GM18873 (cell line): ENCODE measurements around the gene BMAL1.
A peak's percentile ranks its signal among the peaks of the same experiment; 100 is the strongest.

Experiments used
- ATAC-seq: cut with Tn5 transposase; IDR thresholded peaks from one replicate; pipeline ENCODE4 v1.9.1; 2021; ENCODE audit warnings: mild to moderate bottlenecking, moderate library complexity, moderate number of reproducible peaks; ENCODE audit not compliant: unreplicated experiment, low FRiP score

Gene BMAL1

DNA sequence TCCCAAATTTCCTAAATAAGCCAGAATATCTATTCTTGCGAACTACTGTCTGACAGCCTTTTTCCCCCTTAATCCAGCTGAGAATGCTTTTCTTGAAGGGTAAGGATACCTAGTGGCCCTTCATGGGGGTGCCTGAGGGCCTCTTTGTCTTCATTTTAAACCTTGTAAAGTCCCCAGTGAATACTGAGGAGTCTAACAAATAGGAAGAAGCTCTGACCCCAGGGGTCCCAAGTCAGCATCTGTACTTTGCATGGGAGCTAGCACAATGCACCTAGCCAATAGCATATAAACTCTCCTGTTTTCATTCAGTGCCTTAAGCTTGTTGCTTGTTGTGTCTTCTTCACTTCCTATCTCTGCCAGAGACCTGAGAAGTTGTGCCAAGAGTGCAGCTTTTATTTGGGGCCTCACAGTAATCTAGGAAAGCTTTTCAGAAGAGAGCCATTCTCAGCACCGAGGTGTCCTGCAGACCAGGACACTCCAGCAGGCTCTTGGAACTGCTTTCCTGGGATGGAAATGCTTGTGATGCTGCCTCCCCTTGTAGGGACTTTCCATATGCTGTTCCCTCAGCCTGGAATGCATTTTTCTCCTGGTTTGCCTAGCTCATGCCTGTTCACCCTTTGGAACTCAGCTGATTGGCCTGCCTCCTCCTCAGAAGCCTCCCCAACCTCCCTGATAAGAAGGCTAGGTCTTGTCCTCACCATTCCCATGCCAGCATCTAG is 37.2 kb downstream of the BMAL1 start:
- ATAC-seq, result no peak

DNA sequence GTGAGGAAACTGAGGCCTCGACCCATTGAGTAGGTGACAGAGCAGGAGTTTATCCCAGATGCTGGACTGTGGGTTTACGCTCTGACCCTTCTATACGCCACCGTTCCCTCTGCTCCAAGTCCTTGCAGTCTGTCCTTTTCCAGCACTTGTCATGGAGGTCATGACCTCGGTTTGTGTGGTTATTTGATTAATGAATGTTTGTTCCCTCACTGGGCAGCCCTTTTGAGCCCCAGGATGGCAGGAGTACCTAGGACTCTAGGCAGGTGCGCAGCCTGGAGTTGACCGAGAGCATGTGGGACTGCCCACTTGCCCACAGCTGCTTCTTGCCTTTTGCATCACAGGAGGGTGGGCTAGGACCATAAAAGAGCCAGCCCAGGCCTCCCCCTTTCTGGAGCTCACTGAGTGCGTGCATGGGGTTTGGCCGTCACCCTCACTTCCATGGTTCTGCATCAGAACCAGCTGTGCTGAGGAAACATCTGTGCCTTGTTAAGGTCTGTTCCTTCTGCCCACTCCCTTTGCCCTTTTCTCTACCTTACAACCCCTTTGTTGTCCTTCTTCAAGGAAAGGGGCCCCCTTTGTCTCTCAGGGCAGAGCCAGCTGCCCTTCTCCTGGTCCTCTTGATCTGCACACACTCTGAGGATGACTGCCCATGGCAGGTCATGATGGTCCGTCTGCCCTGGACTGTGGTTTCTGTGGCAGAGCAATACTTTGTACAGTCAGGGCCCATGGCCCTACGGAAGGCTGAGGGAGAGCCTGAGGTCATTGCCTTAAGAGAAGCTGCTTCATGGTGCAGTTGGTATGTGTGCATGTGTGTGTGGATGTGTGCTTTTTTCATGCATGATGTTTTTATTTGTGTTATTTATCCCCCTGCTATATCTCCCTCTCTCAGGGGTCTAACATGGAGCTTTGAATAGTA is 38.2 kb downstream of the BMAL1 start:
- ATAC-seq, result no peak

GRCh38 chr11:13316528-13316961 is 39.0 kb downstream of the BMAL1 start:
- ATAC-seq, result peak; percentile 50

GRCh38 chr11:13317293-13318080 is 39.9 kb downstream of the BMAL1 start:
- no peak for ATAC-seq

- peak; percentile 79 for ATAC-seq
These were observed 41.1 kb downstream of the BMAL1 start for GRCh38 chr11:13318498-13319295.

GRCh38 chr11:13320688-13321087 is 43.1 kb downstream of the BMAL1 start:
- ATAC-seq, result no peak

DNA sequence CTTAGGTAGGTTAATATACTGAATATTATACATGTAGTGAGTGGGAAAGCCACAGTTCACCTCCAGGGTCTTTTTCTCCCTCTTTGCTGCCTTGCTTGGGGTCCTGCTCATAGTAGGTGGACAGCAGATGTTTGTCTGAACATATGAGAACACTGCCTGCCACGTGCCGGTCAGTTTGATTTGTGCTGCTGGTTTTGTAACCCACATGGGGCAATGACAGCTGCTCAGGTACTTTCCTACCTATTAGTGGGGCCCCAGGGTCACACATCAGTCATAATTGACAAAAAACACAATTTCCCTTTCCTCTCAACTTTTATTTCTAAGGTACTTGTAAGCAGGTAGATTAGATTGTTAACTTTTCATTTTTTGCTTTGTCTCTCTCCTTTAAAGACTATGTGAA is 43.8 kb downstream of the BMAL1 start:
- ATAC-seq, result no peak

DNA sequence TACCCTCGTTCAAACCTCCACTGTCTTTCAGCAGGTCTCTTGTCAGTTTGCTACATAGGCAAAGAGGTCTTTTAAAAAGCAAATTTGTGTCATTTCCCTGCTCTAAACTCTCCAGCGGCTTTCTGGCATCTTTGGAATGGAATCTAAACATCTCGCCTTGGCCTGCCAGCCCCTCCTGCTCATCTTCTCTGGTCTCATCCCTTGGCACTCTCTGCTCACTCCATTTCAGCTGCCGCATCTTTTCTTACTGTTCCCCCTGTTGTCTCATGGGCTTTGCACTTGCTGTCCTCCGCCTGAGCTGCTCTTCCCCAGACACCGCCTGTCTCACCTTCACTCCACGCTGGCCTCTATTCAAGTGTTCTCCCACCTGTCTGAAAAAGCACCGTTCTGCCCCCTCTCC is 46.6 kb downstream of the BMAL1 start:
- ATAC-seq, result no peak

GRCh38 chr11:13324709-13325108 is 47.1 kb downstream of the BMAL1 start:
- ATAC-seq, result no peak

DNA sequence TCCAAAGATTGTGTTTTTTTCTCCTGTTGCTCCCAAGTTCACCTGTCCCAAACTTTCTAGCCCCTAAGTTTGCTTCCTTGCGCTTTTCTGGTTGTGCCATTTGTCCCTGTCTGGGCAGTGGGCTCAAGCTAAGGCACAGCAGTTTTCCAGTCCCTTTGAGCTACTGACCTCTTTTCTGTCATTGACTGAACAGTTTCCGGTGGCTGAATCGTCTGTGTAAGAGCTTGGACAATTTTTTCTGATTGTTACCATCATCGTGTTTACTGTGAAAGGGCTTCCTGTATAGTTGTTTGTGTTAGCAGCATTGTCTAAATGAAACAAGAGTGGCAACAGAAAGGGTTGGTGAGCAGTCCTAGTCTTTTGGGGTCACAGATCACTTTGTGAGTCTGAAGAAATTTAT is 49.8 kb downstream of the BMAL1 start:
- no peak for ATAC-seq

GRCh38 chr11:13328286-13328685 is 50.7 kb downstream of the BMAL1 start:
- no peak for ATAC-seq

DNA sequence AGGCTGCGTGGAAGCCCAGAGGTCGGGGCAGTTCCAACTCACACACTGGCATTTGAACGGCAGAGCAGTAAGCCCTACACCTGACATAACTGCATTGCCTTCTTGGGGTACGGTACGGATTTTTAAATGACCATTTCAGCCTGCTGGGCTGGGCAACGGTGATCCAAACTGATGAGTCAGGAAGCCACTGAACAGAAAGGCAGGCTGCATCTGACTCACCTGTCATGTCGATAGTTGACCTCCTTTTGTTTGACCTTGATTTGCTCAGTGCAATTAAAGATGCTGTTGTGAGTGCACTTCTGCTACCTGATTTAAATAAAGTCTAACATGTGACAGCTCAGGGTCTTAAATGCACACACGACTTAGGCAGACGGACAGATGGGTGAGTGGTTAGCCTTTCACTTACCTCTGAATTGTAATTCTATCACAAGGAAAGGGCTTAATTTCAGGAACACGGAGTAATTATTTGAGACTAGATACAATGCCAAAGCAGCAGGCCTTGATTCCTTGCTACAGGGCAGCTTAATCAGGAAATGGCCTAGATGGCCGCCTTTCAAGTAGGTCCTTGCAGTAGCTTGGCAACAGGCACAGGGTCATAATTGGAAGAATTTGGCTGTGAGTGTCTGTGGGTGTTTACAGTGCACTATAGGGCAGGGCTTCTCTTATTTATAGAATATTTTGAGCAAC is 52.2 kb downstream of the BMAL1 start:
- ATAC-seq, result no peak

- no peak for ATAC-seq
These were observed 54.5 kb downstream of the BMAL1 start for GRCh38 chr11:13332124-13332523.

GRCh38 chr11:13333456-13333957 is 55.9 kb downstream of the BMAL1 start:
- ATAC-seq, result no peak

- ATAC-seq, result no peak
These were observed 56.6 kb downstream of the BMAL1 start for GRCh38 chr11:13334034-13334786.

DNA sequence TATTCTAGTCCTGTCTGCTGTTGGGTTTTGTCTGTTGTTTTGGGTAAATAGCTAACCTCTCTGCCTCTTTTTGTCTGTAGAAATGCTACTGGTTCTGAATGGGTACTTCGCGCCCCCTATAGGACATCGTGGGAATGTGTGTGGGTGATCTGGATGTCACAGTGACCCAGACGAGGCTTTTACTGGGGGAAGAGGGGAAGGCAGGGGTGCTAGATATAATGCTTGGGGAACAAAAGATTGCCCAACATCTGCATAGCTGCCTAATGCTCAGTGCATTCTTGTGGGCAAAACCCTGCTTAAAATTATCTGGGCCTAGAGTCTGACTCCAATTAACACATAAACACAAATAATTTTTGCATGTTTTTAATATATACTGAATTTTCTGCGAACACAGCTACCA is 57.7 kb downstream of the BMAL1 start:
- ATAC-seq, result no peak

- no peak for ATAC-seq
These were observed 58.8 kb downstream of the BMAL1 start for GRCh38 chr11:13336246-13336878.

DNA sequence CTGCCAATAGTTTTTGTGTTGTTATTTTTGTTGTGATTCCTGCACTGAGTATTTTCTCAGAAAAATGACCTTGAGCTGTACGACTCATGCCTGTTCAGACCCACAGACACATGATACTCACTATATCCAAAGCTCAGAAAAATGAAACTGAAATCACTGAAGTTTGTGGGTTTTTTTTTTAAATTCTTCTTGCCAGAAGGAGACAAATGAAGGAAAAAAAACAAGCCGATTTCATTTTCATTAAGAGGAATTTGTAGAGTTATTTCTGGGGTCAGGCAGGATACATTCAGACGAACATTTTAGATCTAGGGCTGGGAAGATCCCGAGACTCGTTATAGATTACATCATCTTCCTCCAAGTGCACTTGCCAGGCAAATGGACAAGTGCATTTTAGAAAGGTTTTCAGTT is 60.4 kb downstream of the BMAL1 start:
- ATAC-seq, result no peak
